NCI-H510A treated with DMSO at 0.1 percent for 48 hours (cell line): ENCODE results near the gene HRC.

Experiments used
- DNase-seq: peaks from one replicate; lab custom pipeline; 2025; lab: John Stamatoyannopoulos, UW

HRC gene

DNA sequence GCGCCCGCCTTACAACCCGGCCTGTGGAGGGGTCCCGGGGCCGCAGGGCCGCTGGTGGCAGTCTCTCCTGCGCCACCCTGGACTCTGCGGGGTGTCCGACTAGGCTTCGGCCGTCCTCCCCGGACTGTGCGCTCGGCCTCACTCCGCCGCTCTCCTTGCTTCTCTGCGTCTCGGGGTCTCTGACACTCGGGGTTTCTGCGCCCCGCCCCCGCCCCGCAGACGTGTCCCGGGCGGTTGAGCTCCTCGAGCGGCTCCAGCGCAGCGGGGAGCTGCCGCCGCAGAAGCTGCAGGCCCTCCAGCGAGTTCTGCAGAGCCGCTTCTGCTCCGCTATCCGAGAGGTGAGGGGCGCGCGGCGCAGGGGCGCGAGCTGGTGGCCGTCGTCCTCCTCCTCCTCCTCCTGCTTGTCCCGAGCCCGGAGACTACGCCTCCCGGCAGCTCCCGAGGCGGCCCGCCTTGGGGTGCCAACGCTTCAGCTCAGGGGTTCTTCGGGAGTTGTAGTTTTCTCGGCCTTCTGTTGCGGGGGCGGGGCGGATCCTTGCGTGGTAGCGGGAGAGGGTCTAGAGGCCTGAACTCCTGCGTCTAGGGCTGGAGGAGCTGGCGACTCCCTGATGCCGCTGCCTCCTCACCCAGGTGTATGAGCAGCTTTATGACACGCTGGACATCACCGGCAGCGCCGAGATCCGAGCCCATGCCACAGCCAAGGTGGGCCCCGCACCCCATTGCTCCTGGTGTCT lies 40.4 kb downstream of the HRC start:
- no peak for DNase-seq

DNA sequence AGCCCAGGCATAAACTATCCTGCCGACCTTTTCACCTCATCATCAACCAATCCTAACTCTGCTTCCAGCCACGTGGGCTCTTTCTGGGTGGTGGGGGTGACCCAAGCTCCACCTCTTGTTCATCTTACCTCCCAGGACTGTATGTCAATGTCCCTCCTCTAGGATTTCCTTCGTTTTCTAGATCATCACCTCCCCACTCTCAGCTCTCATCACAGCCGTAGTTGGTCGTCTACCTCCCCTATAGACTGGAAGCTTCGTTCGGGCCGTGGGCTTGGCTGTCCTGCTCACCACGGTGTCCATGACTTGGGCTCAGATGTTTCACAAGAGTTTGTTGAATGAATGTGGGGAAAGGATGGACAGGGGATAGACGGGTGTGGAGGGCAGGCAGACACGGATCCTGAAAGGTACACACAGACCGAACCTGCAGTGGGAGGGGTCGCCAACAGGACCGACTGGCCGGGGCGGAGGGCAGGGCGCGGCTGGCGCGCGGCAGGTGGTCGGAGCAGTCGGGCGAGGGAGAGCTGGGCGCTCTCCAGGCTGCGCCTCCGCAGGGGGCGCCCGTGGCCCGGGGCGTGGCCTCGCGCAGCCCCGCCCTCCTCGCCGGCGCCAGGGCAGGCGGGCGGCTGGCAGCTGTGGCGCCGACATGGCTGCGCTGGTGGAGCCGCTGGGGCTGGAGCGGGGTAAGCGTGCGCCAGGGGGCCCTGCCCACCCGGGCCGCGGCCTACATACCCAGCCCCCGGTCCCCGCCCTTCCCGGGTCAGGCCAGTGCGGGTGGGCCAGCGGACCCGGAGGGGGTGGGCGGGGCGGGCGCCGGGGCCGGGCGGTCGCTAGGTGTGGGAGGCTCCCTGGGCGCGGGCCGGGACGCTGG lies 41.2 kb downstream of the HRC start, which contains the start of gene LIN7B:
Gene LIN7B, plus strand, starts transcription at position 609 of the 868 bp plus-strand sequence. Its CDS starts 35 bp downstream, at position 644.
- peak; percentile 68 for DNase-seq

DNA sequence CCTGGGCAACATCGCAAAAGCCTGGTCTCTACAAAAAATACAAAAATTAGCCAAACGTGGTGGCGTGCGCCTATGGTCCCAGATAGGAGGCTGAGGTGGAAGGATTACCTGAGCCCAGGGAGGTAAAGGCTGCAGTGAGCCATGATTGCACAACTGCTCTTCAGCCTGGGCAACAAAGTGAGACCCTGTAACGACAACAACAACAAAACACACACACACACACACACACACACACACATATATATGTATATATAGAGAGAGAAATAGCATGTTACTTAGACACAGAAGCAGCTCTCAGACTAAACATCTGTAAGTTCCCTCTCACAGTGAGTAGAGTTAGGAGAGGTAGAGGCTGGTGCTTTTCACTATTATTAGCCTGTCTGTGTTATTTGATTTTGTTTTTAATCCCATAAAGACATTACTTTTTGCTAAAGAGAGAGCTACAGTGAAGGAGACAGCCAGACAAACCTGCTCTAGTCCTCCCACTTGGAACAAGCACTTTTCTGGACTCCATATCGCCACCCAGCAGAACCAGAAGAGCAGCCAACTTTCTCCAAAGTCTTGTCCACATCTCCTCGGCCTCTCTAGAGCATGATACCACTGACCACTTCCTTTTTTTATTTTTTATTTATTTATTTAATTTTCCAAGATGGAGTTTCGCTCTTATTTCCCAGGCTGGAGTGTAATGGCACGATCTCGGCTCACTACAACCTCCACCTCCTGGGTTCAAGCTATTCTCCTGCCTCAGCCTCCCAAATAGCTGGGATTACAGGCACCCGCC lies 43.8 kb downstream of the HRC start:
- no peak for DNase-seq

DNA sequence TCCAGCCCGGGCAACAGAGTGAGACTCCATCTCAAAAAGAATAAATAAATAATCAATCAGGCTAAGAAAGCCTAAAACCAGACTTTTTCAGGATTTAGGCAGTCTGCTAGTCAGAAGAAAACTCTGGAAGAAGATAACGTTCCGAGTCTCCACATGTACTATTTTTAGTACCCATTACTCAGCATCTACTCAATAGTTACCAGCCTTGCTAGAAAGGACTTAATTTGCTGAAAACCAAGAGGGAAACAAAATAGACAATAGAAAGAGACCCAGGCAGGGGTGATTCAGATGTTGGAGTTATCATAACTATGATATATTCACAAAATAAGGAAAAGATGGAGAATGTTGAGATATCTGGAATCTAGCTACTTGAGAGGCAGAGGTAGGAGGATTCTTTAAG lies 44.6 kb downstream of the HRC start:
- DNase-seq: no peak

DNA sequence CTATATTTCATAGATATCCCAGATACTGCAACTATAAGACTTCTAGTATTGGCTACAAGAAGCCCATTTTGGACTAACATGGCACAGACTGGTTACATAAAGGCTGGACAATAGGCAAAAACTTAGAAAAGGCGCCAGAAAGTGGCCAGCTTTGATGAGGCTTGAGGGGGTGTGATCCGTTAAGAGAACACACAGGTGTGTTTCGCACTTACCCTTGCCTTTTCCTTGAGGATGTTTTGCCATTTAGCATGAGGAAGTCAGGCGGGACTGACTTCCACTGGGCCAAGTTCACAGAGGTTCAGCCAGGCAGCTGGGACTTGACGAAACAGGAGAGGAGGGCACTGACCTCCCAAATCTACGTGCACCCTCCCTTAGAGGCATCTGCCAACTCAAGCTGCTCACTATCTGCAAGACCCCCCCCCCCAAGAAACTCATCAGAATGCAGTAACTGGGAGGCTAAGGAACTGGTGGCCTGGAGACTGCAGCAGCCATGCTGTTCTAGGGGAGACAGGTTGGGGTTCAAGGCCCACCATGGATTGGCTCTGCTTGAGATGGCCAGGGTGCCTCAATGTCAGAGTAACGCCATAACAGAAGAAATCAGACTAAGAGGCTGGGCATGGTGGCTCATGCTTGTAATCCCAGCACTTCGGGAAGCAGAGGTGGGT lies 45.5 kb downstream of the HRC start:
- DNase-seq: no peak

DNA sequence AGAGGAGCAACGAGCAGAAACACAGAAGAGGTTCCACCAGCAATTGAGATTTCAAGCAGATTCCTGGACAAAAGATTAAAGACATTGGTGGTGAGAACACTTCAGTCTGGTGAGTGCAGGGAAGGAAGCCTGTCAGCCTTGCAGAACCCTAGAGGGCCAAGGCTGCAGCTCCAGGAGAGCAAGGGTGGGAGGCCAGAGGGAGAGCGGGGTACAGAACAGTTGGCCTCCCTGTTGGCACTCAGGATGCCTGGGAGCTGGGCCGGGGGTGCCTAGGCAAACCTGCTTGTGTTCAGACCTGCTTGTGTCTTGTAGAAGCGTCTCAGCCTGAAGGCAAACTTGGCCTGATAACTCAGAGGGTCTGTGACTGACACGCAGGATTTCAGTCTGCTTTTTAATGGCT lies 46.1 kb downstream of the HRC start:
- DNase-seq: no peak

DNA sequence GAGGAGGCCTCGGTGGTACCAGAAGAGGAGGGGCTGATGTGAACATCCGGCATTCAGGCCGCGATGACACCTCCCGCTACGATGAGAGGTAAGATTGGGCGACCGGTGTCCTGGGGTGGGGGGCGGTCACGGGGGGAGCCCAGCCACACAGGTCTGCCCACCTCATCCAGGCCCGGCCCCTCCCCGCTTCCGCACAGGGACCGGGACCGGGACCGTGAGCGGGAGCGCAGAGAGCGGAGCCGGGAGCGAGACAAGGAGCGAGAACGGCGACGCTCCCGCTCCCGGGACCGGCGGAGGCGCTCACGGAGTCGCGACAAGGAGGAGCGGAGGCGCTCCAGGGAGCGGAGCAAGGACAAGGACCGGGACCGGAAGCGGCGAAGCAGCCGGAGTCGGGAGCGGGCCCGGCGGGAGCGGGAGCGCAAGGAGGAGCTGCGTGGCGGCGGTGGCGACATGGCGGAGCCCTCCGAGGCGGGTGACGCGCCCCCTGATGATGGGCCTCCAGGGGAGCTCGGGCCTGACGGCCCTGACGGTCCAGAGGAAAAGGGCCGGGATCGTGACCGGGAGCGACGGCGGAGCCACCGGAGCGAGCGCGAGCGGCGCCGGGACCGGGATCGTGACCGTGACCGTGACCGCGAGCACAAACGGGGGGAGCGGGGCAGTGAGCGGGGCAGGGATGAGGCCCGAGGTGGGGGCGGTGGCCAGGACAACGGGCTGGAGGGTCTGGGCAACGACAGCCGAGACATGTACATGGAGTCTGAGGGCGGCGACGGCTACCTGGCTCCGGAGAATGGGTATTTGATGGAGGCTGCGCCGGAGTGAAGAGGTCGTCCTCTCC lies 47.4 kb downstream of the HRC start:
- no peak for DNase-seq

DNA sequence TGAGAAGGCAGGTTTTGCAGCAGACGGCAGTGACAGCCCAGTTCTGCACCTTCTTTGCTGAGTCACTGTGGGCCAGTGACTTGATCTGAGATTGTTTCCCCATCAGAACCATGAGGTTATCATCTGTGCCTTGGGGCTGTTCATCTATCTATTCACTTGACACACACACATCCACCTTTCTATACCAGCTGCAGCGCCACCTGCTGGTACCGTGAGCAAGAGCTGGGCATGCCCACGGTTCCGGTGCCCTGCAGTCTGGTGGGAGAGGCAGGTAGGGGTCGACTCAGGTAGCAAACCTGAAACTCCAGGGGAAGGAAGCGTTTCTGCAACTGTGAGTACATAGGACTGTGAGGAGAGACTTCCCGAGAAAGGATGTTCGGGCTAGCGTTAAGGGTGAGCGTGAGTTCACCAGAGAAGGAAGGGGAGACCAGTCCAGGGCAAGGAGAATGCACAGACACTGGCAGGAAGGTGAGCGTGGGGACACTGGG lies 48.5 kb downstream of the HRC start:
- DNase-seq: peak; percentile 42

DNA sequence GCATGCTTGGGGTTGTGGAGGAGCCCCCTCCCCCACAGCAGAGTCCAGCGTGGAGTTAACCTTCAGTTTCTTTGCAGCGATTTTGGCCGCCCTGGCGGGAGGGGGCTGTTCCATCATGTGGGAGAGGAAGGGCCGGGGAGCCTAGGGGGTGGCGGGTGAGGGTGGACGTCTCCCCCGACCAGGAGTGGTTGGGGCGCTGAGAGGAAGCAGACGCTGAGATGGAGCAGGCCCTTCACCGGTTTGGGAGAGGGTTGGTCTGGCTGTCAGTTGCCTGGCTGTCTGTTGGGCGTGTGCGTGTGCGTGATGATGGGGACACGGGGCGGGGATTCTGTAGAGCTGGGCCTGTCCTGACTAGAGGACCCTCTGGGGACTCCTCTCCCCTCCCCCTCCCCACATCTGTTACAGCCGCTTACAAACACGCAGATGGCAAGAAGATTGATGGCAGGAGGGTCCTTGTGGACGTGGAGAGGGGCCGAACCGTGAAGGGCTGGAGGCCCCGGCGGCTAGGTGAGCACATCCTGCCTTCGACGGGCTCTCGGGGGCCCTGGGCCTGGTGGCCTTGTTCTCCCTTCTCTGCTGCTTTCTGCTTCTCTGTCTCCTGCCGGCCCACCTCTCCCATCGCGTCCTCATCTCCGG lies 50.8 kb downstream of the HRC start:
- no peak for DNase-seq

DNA sequence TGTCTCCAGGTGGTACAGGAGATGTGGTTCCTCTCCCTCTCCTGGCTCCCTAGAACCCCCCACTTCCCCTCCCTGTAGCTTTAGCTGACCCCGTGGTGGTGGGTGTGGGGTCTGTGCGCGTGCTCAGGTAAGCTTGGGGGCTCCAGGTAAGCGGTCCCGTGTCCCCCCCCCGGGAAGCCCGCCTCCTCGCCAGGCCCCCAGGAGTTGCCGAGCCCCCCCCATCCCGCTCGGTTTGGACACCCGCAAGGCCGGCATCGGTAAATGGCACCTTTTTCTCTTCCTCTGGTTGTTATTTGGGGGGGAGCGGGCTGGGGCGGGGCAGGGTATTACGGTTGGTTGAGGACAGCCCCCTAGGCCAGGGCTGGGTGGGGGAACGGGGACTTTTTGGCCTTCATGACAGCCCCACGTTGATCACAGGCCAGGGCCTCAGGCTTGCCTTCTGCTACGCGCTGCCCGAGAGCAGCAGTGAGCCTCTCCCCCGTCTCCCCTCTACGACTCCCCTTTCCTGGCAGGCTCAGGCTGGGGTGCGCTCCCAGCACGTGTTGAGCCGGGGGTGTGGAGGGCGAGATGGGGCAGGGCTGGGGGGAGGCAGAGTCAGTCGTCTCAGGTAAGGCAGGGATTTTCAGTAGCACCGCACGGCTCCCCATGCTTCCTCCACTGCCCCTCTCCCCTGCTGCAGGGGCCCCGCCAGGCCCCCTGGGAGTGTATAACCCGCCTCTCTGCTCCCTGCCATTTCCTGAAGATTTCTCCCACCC lies 51.7 kb downstream of the HRC start:
- DNase-seq: no peak

DNA sequence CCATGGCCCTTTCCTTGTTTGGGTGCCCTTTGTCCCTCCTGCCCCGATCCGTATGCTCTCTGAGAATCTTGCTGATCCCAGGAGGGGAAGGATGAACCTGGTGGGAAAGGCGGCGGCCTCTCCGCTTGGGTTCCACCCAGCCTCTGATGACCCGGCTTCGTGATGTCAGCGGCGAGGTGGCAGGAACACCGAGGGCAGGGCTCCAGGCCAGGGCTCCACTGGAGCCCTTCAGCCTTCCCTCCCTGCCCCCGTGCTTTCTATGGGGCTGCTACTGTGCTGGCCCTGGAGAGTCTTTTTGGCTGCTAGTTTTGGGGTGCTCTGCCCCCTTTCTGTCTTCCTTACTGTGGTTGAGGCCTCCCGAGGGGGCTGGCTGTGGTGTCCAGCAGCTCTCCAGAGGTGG lies 52.9 kb downstream of the HRC start:
- DNase-seq: no peak
